C4-2B (cell line): Measurements from ENCODE around the gene GALNS.

Experiments used
- CTCF ChIP-seq: fragments of 450-650 bp; conservative IDR thresholded peaks from 2 replicates; pipeline ENCODE4 v1.5.1; 2017; ENCODE audit warnings: mild to moderate bottlenecking
- ZFX ChIP-seq: fragments of 450-650 bp; IDR thresholded peaks from 2 replicates; pipeline ENCODE4 v1.6.1; 2017

GRCh38 chr16:88857728-88858339 lies 1.1 kb upstream of the GALNS start:
- peak; percentile 85 for TF ChIP-seq CTCF
- TF ChIP-seq ZFX: no peak
